SU-DHL-6 (cell line): ENCODE data around the gene CACNB4.

Experiments used
- H2AFZ ChIP-seq: fragments of 200-600 bp; sonication (generic); 2 replicates; pipeline ENCODE4 v1.6.1; 2014; ENCODE audit warnings: low read depth, mild to moderate bottlenecking, moderate library complexity, mixed read lengths, antibody characterized with exemption, low read length; ENCODE audit not compliant: severe bottlenecking
- H3F3A ChIP-seq: fragments of 200-600 bp; shearing (Covaris generic); 2 replicates; pipeline ENCODE4 v1.6.0; 2016; ENCODE audit warnings: antibody characterized with exemption, mild to moderate bottlenecking; ENCODE audit not compliant: insufficient read depth
- H3K27ac ChIP-seq: fragments of 200-600 bp; sonication (generic); 2 replicates; pipeline ENCODE4 v1.5.1; 2016; ENCODE audit warnings: low read depth, mild to moderate bottlenecking, low read length, moderate library complexity, mixed read lengths
- H3K27me3 ChIP-seq: fragments of 200-600 bp; sonication (generic), shearing (Covaris generic); 2 replicates; pipeline ENCODE4 v1.6.0; 2014; ENCODE audit warnings: mild to moderate bottlenecking, low read length
- H3K36me3 ChIP-seq: fragments of 200-600 bp; sonication (generic); 2 replicates; pipeline ENCODE4 v1.6.1; 2014; ENCODE audit warnings: mild to moderate bottlenecking, low read length, mixed read lengths
- H3K4me2 ChIP-seq: fragments of 300-600, 200-600 bp; shearing (Covaris generic), sonication (generic); 2 replicates; pipeline ENCODE4 v1.6.0; 2014; ENCODE audit warnings: low read length, low read depth, mild to moderate bottlenecking; ENCODE audit not compliant: poor library complexity, severe bottlenecking
- H3K4me3 ChIP-seq: fragments of 200-600 bp; sonication (generic); 2 replicates; pipeline ENCODE4 v1.5.1; 2014; ENCODE audit warnings: antibody characterized with exemption, low read length, mild to moderate bottlenecking, mixed read lengths; ENCODE audit not compliant: insufficient read depth, poor library complexity, severe bottlenecking
- H3K79me2 ChIP-seq: fragments of 200-600 bp; sonication (generic); 2 replicates; pipeline ENCODE4 v1.6.1; 2014; ENCODE audit warnings: mild to moderate bottlenecking, low read length, moderate library complexity; ENCODE audit not compliant: insufficient read depth
- H3K9ac ChIP-seq: fragments of 200-600 bp; sonication (generic); 2 replicates; pipeline ENCODE4 v1.7.0; 2014; ENCODE audit warnings: mild to moderate bottlenecking, low read length
- H3K9me2 ChIP-seq: fragments of 200-600 bp; sonication (generic); replicated peaks from 2 replicates; pipeline ENCODE4 v1.6.1; 2014; ENCODE audit warnings: low read length; ENCODE audit not compliant: insufficient read depth
- H3K9me3 ChIP-seq: fragments of 200-600 bp; sonication (generic); 2 replicates; pipeline ENCODE4 v1.6.1; 2014; ENCODE audit warnings: low read length, mixed read lengths; ENCODE audit not compliant: insufficient read depth
- H4K20me1 ChIP-seq: fragments of 200-600 bp; sonication (generic); 2 replicates; pipeline ENCODE4 v1.6.1; 2014; ENCODE audit warnings: low read depth, mild to moderate bottlenecking, antibody characterized with exemption, low read length, moderate library complexity, mixed read lengths
- CTCF ChIP-seq: fragments of 200-600 bp; sonication (generic); IDR thresholded peaks from one replicate; pipeline ENCODE4 v1.5.1; 2017; ENCODE audit warnings: antibody characterized with exemption, mild to moderate bottlenecking, low read length, moderate library complexity; ENCODE audit not compliant: insufficient read depth, poor library complexity, severe bottlenecking
- EZH2phosphoT487 ChIP-seq: fragments of 200-600 bp; sonication (generic), shearing (Covaris generic); conservative IDR thresholded peaks from 2 replicates; pipeline ENCODE4 v1.6.1; 2018; ENCODE audit warnings: mild to moderate bottlenecking, antibody characterized with exemption, low read length, moderate library complexity, mixed read lengths

The CACNB4 gene

GRCh38 chr2:151984424-151985083, 114.3 kb downstream of the CACNB4 start:
- no peaks in the 10 kb centered on the region for H3K79me2 ChIP-seq
- H4K20me1 ChIP-seq = no peaks in the 10 kb centered on the region
- H3K9ac ChIP-seq = no peak overlapping the region
- TF ChIP-seq EZH2phosphoT487 (no peak), CTCF (no peak)
- H3F3A ChIP-seq = no peaks in the 10 kb centered on the region
- H3K27me3 ChIP-seq = no peaks in the 10 kb centered on the region
- H3K4me2 ChIP-seq = no peak overlapping the region
- H3K36me3 ChIP-seq = no peaks in the 10 kb centered on the region
- H3K9me3 ChIP-seq = no peaks in the 10 kb centered on the region
- H3K27ac ChIP-seq = no peak overlapping the region
- H3K4me3 ChIP-seq = no peak overlapping the region
- no peaks in the 10 kb centered on the region for H3K9me2 ChIP-seq
- no peak overlapping the region for H2AFZ ChIP-seq

GRCh38 chr2:151983221-151983620, 115.6 kb downstream of the CACNB4 start:
- no peak overlapping the region for H3K9ac ChIP-seq
- H3K36me3 ChIP-seq = no peaks in the 10 kb centered on the region
- no peaks in the 10 kb centered on the region for H3K9me2 ChIP-seq
- no peak overlapping the region for H3K4me2 ChIP-seq
- no peak overlapping the region for H2AFZ ChIP-seq
- H3K4me3 ChIP-seq = no peak overlapping the region
- no peaks in the 10 kb centered on the region for H4K20me1 ChIP-seq
- H3K9me3 ChIP-seq = no peaks in the 10 kb centered on the region
- no peaks in the 10 kb centered on the region for H3K27me3 ChIP-seq
- no peak overlapping the region for H3K27ac ChIP-seq
- no peaks in the 10 kb centered on the region for H3F3A ChIP-seq
- TF ChIP-seq EZH2phosphoT487 = no peak
- no peak for TF ChIP-seq CTCF
- no peaks in the 10 kb centered on the region for H3K79me2 ChIP-seq

- Histone ChIP-seq H2AFZ (no peak overlapping the region), H3K4me2 (no peak overlapping the region), H3K9me2 (no peaks in the 10 kb centered on the region), H3K79me2 (no peaks in the 10 kb centered on the region), H3K27me3 (no peaks in the 10 kb centered on the region), H3F3A (no peaks in the 10 kb centered on the region), H3K36me3 (no peaks in the 10 kb centered on the region), H3K9ac (no peak overlapping the region), H3K27ac (no peak overlapping the region), H3K9me3 (no peaks in the 10 kb centered on the region), H4K20me1 (no peaks in the 10 kb centered on the region), H3K4me3 (no peak overlapping the region)
- TF ChIP-seq CTCF (no peak), EZH2phosphoT487 (no peak)
Measured at GRCh38 chr2:151981886-151982285, 117.0 kb downstream of the CACNB4 start.
